ENCODE measurements around the gene ELANE.

GRCh38 chr19:858284-858683 is 6.2 kb downstream of the ELANE start:
- no peak for TF ChIP-seq CTCF (conservative IDR thresholded peaks at IDR 0.05; ENCODE audit: low read length)
- TF ChIP-seq EZH2phosphoT487 (IDR thresholded peaks at IDR 0.05; ENCODE audit: borderline replicate concordance) = no peak
